GM13977 (cell line): ENCODE measurements around the gene CPEB4.

Experiments
- DNase-seq: peaks from one replicate; pipeline ENCODE4 v3.0.0; 2012; ENCODE audit warnings: low spot score
- CTCF ChIP-seq: IDR thresholded peaks from 2 replicates; pipeline ENCODE4 v1.5.1; 2012; ENCODE audit warnings: mild to moderate bottlenecking, control low read depth; ENCODE audit not compliant: insufficient read depth; ENCODE audit errors: extremely low read depth, missing control alignments
- in situ Hi-C: fragments of 300-500 bp; cut with MboI; formaldehyde crosslinking; loops from one replicate; pipeline ENCODE4 v1.12.0; 2022; ENCODE audit warnings: low sequenced_read_pairs, low pct_unique_long_range_greater_than_20kb, mixed read lengths, inconsistent platforms; ENCODE audit not compliant: unreplicated experiment

CPEB4 gene

GRCh38 chr5:173902743-173903142 lies 14.6 kb downstream of the CPEB4 start:
- DNase-seq = no peak
- in situ Hi-C loops = no loop called here
- no peak for TF ChIP-seq CTCF

- DNase-seq = no peak
- in situ Hi-C loops = no loop called here
- TF ChIP-seq CTCF = no peak
These were observed 15.4 kb downstream of the CPEB4 start for GRCh38 chr5:173903396-173904140.

GRCh38 chr5:173904151-173904550 lies 16.0 kb downstream of the CPEB4 start:
- in situ Hi-C loops = no loop called here
- no peak for DNase-seq
- TF ChIP-seq CTCF = no peak

- DNase-seq = no peak
- no peak for TF ChIP-seq CTCF
- in situ Hi-C loops = no loop called here
These were observed 19.1 kb downstream of the CPEB4 start for GRCh38 chr5:173907284-173907683.

- DNase-seq = no peak
- no peak for TF ChIP-seq CTCF
- in situ Hi-C loops = no loop called here
These were observed 19.7 kb downstream of the CPEB4 start for GRCh38 chr5:173907686-173908371.

- in situ Hi-C loops = no loop called here
- no peak for TF ChIP-seq CTCF
- no peak for DNase-seq
These were observed 21.1 kb downstream of the CPEB4 start for GRCh38 chr5:173909199-173909598.
